ENCODE data around the gene CRTAC1.

GRCh38 chr10:97858001-97858439, 172.4 kb downstream of the CRTAC1 start:
- TF ChIP-seq ZNF695 (CRISPR knock-in tag; IDR thresholded peaks at IDR 0.05) (no peak), PRPF4 (IDR thresholded peaks at IDR 0.05; ENCODE audit: insufficient read depth, low read depth, low read length, poor library complexity, severe bottlenecking) (no peak), ZNF561 (CRISPR knock-in tag; conservative IDR thresholded peaks at IDR 0.05) (no peak)
- TF ChIP-seq, protein P1, sequence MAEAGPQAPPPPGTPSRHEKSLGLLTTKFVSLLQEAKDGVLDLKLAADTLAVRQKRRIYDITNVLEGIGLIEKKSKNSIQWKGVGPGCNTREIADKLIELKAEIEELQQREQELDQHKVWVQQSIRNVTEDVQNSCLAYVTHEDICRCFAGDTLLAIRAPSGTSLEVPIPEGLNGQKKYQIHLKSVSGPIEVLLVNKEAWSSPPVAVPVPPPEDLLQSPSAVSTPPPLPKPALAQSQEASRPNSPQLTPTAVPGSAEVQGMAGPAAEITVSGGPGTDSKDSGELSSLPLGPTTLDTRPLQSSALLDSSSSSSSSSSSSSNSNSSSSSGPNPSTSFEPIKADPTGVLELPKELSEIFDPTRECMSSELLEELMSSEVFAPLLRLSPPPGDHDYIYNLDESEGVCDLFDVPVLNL (CRISPR knock-in tag; IDR thresholded peaks at IDR 0.05; ENCODE audit: low read depth) = no peak
